Gastrocnemius medialis (tissue), 4 donors: Measurements from ENCODE around the gene RIGI.
"Not testable (repeated sequence)": the region's sequence is repeated elsewhere in the genome, so short reads cannot be mapped to it uniquely, and the experiment has no call there.

Source experiments
- POLR2A ChIP-seq, 2 donors: fragments of 450-650 bp; IDR thresholded peaks; one replicate each; pipeline ENCODE4 v1.6.1; 2017; ENCODE audit warnings: antibody characterized with exemption in 2 of 2, mild to moderate bottlenecking in 2 of 2, moderate library complexity in 2 of 2
- TF ChIP-seq, protein P1 (sequence below), 5 experiments: fragments of 450-650 bp in 3 of 5; fragments of 200-600 bp in 2 of 5; sonication (generic) in 2 of 5; IDR thresholded peaks in 4 of 5; conservative IDR thresholded peaks in 1 of 5; 1 replicate in 4 of 5; 2 replicates in 1 of 5; pipeline ENCODE4 v1.5.1; 2016 to 2019; ENCODE audit warnings: antibody characterized with exemption in 5 of 5, mild to moderate bottlenecking in 3 of 5, moderate library complexity in 3 of 5

DNA sequence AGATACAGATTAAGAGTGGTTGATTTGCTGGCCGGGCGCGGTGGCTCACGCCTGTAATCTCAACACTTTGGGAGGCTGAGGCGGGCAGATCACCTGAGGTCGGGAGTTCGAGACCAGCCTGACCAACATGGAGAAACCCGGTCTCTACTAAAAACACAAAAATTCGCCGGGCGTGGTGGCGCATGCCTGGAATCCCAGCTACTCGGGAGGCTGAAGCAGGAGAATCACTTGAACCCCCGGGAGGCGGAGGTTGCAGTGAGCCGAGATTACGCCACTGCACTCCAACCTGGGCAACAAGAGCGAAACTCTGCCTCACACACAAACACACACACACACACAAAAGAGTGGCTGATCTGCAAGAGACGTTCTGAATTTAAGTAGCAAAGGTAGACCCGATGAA lies 22.2 kb upstream of the RIGI start:
- TF ChIP-seq, protein P1, sequence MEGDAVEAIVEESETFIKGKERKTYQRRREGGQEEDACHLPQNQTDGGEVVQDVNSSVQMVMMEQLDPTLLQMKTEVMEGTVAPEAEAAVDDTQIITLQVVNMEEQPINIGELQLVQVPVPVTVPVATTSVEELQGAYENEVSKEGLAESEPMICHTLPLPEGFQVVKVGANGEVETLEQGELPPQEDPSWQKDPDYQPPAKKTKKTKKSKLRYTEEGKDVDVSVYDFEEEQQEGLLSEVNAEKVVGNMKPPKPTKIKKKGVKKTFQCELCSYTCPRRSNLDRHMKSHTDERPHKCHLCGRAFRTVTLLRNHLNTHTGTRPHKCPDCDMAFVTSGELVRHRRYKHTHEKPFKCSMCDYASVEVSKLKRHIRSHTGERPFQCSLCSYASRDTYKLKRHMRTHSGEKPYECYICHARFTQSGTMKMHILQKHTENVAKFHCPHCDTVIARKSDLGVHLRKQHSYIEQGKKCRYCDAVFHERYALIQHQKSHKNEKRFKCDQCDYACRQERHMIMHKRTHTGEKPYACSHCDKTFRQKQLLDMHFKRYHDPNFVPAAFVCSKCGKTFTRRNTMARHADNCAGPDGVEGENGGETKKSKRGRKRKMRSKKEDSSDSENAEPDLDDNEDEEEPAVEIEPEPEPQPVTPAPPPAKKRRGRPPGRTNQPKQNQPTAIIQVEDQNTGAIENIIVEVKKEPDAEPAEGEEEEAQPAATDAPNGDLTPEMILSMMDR (IDR thresholded peaks at IDR 0.05 in 4 of 5, conservative IDR thresholded peaks at IDR 0.05 in 1 of 5) = not testable (repeated sequence)
- TF ChIP-seq POLR2A (IDR thresholded peaks at IDR 0.05) = not testable (repeated sequence)
